HEK293 (cell line): Measurements from ENCODE around the gene EGFLAM.

Experiments used
- EGR2 ChIP-seq: fragments of 450-650 bp; formaldehyde crosslinking; IDR thresholded peaks from 2 replicates; pipeline ENCODE4 v1.5.1; 2016; ENCODE audit warnings: low read depth, missing biosample characterization, missing genetic modification characterization
- SP2 ChIP-seq: fragments of 450-650 bp; formaldehyde crosslinking; IDR thresholded peaks from 2 replicates; pipeline ENCODE4 v1.5.1; 2016; ENCODE audit warnings: missing biosample characterization, missing genetic modification characterization
- TCF7L2 ChIP-seq: IDR thresholded peaks from 2 replicates; pipeline ENCODE4 v1.6.1; 2011; ENCODE audit warnings: low read depth, mild to moderate bottlenecking, inconsistent platforms, low read length, moderate library complexity, borderline replicate concordance
- ZBTB17 ChIP-seq: fragments of 450-650 bp; formaldehyde crosslinking; IDR thresholded peaks from 2 replicates; pipeline ENCODE4 v1.5.1; 2016; ENCODE audit warnings: missing biosample characterization, missing genetic modification characterization
- ZBTB48 ChIP-seq: fragments of 450-650 bp; formaldehyde crosslinking; IDR thresholded peaks from 2 replicates; pipeline ENCODE4 v1.5.1; 2016; ENCODE audit warnings: missing biosample characterization, missing genetic modification characterization
- ZNF133 ChIP-seq: fragments of 450-650 bp; formaldehyde crosslinking; IDR thresholded peaks from 2 replicates; pipeline ENCODE4 v1.5.1; 2016; ENCODE audit warnings: missing biosample characterization, missing genetic modification characterization
- ZNF184 ChIP-seq: fragments of 450-650 bp; IDR thresholded peaks from 2 replicates; pipeline ENCODE4 v1.5.1; 2018; ENCODE audit warnings: missing biosample characterization, mild to moderate bottlenecking, missing genetic modification characterization
- ZNF660 ChIP-seq: fragments of 450-650 bp; IDR thresholded peaks from 2 replicates; pipeline ENCODE4 v1.5.1; 2018; ENCODE audit warnings: missing biosample characterization, mild to moderate bottlenecking, missing genetic modification characterization
- ZNF792 ChIP-seq: fragments of 450-650 bp; formaldehyde crosslinking; IDR thresholded peaks from 2 replicates; pipeline ENCODE4 v1.5.1; 2016; ENCODE audit warnings: missing biosample characterization, missing genetic modification characterization
- TF ChIP-seq, protein P1 (sequence below): fragments of 450-650 bp; formaldehyde crosslinking; IDR thresholded peaks from 2 replicates; pipeline ENCODE4 v1.5.1; 2016; ENCODE audit warnings: missing biosample characterization, missing genetic modification characterization
- TF ChIP-seq, protein P2 (sequence below): fragments of 450-650 bp; formaldehyde crosslinking; IDR thresholded peaks from 2 replicates; pipeline ENCODE4 v1.5.1; 2016; ENCODE audit warnings: missing biosample characterization, missing genetic modification characterization, borderline replicate concordance
- TF ChIP-seq, protein P3 (sequence below): fragments of 450-650 bp; formaldehyde crosslinking; IDR thresholded peaks from 2 replicates; pipeline ENCODE4 v1.5.1; 2016; ENCODE audit warnings: missing biosample characterization, missing genetic modification characterization

DNA sequence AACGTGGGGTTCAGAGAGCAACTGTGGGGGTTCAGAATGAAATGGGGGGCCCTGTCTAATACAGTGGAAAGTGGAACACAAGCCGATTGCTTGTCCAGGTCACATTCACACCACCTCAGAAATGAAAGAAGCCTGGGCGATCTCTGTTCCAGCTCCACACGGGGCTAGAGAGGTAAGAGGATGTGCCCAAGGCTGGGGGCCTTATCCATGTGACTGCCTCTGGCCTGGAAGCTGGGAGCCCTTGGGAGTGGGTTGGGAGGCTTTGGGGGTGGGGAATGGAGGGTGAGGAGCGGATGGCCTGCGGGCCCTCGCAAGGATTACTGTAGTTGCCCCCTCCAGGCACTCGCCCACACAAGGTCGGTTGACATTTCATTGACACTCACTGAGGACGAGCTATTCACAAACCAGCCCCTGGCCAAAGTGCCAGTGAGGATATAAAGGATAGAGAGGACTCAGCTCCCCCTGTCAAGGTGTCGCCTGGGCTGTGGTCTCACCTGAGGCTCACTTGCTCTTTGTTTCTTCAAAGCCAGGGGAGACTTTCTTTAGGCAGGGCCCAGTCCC, 211.4 kb downstream of the EGFLAM start:
- no peak for TF ChIP-seq ZBTB48 (tag by site-specific recombination)
- TF ChIP-seq EGR2 (tag by site-specific recombination): no peak
- no peak for TF ChIP-seq ZNF184
- no peak for TF ChIP-seq ZNF133 (tag by site-specific recombination)
- no peak for TF ChIP-seq ZBTB17 (tag by site-specific recombination)
- TF ChIP-seq SP2 (tag by site-specific recombination): no peak
- TF ChIP-seq, protein P1, sequence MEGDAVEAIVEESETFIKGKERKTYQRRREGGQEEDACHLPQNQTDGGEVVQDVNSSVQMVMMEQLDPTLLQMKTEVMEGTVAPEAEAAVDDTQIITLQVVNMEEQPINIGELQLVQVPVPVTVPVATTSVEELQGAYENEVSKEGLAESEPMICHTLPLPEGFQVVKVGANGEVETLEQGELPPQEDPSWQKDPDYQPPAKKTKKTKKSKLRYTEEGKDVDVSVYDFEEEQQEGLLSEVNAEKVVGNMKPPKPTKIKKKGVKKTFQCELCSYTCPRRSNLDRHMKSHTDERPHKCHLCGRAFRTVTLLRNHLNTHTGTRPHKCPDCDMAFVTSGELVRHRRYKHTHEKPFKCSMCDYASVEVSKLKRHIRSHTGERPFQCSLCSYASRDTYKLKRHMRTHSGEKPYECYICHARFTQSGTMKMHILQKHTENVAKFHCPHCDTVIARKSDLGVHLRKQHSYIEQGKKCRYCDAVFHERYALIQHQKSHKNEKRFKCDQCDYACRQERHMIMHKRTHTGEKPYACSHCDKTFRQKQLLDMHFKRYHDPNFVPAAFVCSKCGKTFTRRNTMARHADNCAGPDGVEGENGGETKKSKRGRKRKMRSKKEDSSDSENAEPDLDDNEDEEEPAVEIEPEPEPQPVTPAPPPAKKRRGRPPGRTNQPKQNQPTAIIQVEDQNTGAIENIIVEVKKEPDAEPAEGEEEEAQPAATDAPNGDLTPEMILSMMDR (tag by site-specific recombination): no peak
- TF ChIP-seq, protein P2, sequence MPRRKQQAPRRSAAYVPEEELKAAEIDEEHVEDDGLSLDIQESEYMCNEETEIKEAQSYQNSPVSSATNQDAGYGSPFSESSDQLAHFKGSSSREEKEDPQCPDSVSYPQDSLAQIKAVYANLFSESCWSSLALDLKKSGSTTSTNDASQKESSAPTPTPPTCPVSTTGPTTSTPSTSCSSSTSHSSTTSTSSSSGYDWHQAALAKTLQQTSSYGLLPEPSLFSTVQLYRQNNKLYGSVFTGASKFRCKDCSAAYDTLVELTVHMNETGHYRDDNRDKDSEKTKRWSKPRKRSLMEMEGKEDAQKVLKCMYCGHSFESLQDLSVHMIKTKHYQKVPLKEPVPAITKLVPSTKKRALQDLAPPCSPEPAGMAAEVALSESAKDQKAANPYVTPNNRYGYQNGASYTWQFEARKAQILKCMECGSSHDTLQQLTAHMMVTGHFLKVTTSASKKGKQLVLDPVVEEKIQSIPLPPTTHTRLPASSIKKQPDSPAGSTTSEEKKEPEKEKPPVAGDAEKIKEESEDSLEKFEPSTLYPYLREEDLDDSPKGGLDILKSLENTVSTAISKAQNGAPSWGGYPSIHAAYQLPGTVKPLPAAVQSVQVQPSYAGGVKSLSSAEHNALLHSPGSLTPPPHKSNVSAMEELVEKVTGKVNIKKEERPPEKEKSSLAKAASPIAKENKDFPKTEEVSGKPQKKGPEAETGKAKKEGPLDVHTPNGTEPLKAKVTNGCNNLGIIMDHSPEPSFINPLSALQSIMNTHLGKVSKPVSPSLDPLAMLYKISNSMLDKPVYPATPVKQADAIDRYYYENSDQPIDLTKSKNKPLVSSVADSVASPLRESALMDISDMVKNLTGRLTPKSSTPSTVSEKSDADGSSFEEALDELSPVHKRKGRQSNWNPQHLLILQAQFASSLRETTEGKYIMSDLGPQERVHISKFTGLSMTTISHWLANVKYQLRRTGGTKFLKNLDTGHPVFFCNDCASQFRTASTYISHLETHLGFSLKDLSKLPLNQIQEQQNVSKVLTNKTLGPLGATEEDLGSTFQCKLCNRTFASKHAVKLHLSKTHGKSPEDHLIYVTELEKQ: no peak
- TF ChIP-seq, protein P3, sequence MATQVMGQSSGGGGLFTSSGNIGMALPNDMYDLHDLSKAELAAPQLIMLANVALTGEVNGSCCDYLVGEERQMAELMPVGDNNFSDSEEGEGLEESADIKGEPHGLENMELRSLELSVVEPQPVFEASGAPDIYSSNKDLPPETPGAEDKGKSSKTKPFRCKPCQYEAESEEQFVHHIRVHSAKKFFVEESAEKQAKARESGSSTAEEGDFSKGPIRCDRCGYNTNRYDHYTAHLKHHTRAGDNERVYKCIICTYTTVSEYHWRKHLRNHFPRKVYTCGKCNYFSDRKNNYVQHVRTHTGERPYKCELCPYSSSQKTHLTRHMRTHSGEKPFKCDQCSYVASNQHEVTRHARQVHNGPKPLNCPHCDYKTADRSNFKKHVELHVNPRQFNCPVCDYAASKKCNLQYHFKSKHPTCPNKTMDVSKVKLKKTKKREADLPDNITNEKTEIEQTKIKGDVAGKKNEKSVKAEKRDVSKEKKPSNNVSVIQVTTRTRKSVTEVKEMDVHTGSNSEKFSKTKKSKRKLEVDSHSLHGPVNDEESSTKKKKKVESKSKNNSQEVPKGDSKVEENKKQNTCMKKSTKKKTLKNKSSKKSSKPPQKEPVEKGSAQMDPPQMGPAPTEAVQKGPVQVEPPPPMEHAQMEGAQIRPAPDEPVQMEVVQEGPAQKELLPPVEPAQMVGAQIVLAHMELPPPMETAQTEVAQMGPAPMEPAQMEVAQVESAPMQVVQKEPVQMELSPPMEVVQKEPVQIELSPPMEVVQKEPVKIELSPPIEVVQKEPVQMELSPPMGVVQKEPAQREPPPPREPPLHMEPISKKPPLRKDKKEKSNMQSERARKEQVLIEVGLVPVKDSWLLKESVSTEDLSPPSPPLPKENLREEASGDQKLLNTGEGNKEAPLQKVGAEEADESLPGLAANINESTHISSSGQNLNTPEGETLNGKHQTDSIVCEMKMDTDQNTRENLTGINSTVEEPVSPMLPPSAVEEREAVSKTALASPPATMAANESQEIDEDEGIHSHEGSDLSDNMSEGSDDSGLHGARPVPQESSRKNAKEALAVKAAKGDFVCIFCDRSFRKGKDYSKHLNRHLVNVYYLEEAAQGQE: no peak
- TF ChIP-seq ZNF792 (tag by site-specific recombination): no peak
- no peak for TF ChIP-seq ZNF660 (tag by site-specific recombination)
- no peak for TF ChIP-seq TCF7L2
